Measurements from ENCODE around the gene TDRD10.

DNA sequence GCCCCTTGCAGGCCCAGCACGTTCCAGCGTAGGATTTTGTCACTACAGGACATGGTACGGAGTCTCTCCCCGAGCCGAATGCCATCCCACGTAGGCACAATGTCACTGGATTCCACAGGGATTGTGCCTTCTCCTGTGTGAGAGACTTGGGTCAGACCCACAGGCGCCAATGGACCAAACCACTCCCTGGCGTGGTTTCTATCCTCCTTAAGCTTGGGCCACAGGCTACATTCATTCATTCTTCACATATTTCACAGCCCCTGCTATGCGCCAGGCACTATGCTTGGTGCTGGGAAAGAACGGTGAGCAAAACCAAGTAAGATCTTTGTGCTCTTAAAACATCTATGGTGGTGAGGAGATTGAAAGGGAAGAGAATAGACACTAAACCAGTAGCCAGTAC lies 84.2 kb downstream of the TDRD10 start:
- no peak for TF ChIP-seq BHLHE40 (IDR thresholded peaks at IDR 0.05; ENCODE audit: low read depth, low read length)
- no peak for TF ChIP-seq POLR2A (IDR thresholded peaks at IDR 0.05; ENCODE audit: low read length)
- no peak for TF ChIP-seq EP300 (IDR thresholded peaks at IDR 0.05)
- TF ChIP-seq, protein P1, sequence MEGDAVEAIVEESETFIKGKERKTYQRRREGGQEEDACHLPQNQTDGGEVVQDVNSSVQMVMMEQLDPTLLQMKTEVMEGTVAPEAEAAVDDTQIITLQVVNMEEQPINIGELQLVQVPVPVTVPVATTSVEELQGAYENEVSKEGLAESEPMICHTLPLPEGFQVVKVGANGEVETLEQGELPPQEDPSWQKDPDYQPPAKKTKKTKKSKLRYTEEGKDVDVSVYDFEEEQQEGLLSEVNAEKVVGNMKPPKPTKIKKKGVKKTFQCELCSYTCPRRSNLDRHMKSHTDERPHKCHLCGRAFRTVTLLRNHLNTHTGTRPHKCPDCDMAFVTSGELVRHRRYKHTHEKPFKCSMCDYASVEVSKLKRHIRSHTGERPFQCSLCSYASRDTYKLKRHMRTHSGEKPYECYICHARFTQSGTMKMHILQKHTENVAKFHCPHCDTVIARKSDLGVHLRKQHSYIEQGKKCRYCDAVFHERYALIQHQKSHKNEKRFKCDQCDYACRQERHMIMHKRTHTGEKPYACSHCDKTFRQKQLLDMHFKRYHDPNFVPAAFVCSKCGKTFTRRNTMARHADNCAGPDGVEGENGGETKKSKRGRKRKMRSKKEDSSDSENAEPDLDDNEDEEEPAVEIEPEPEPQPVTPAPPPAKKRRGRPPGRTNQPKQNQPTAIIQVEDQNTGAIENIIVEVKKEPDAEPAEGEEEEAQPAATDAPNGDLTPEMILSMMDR (IDR thresholded peaks at IDR 0.05) = no peak
- no peak for TF ChIP-seq MAFK (IDR thresholded peaks at IDR 0.05; ENCODE audit: partially characterized antibody)
- TF ChIP-seq MYC (IDR thresholded peaks at IDR 0.05; ENCODE audit: borderline replicate concordance, low read length) = no peak
- no peak for TF ChIP-seq RFX5 (IDR thresholded peaks at IDR 0.05)
- no peak for TF ChIP-seq POLR2AphosphoS2 (conservative IDR thresholded peaks at IDR 0.05; ENCODE audit: low read length)
- no peak for TF ChIP-seq SREBF2 (IDR thresholded peaks at IDR 0.05)
- TF ChIP-seq, protein P2, sequence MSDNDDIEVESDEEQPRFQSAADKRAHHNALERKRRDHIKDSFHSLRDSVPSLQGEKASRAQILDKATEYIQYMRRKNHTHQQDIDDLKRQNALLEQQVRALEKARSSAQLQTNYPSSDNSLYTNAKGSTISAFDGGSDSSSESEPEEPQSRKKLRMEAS (IDR thresholded peaks at IDR 0.05) = no peak

Measured in A549 (cell line).